SK-N-SH treated with all-trans-retinoic acid at 6 μM for 48 hours (cell line): Measurements from ENCODE around the gene ANKRD29.

ENCODE experiments used
- ATAC-seq: fragments of 200-7000 bp; cut with Tn5 transposase; 3 replicates; pipeline ENCODE4 v1.9.1; 2020; ENCODE audit warnings: mild to moderate bottlenecking, moderate library complexity
- ARNTL ChIP-seq: fragments of 450-650 bp; formaldehyde crosslinking; IDR thresholded peaks from 2 replicates; pipeline ENCODE4 v1.5.0; 2020; ENCODE audit warnings: low read depth, mild to moderate bottlenecking, moderate library complexity, borderline replicate concordance
- BACH2 ChIP-seq: fragments of 250-450 bp; sonication (Bioruptor Pico); IDR thresholded peaks from 2 replicates; pipeline ENCODE4 v1.9.0; 2021; ENCODE audit warnings: mild to moderate bottlenecking, borderline replicate concordance
- CSDC2 ChIP-seq: fragments of 250-450 bp; sonication (Bioruptor Pico); IDR thresholded peaks from 2 replicates; pipeline ENCODE4 v1.5.0; 2020; ENCODE audit warnings: mild to moderate bottlenecking, moderate library complexity
- ESRRG ChIP-seq: fragments of 250-450 bp; sonication (Bioruptor Pico); IDR thresholded peaks from 2 replicates; pipeline ENCODE4 v1.6.1; 2021; ENCODE audit warnings: mild to moderate bottlenecking
- GLIS3 ChIP-seq: fragments of 250-450 bp; sonication (Bioruptor Pico); IDR thresholded peaks from 2 replicates; pipeline ENCODE4 v1.5.0; 2020; ENCODE audit warnings: mild to moderate bottlenecking, moderate library complexity
- ISL1 ChIP-seq: fragments of 250-450 bp; sonication (Bioruptor Pico); IDR thresholded peaks from 2 replicates; pipeline ENCODE4 v2.1.2; 2022; ENCODE audit warnings: mild to moderate bottlenecking, moderate library complexity
- OSR1 ChIP-seq: fragments of 250-450 bp; sonication (Bioruptor Pico); IDR thresholded peaks from 2 replicates; pipeline ENCODE4 v1.8.0; 2022; ENCODE audit warnings: moderate library complexity, mild to moderate bottlenecking, inconsistent platforms
- PATZ1 ChIP-seq: fragments of 250-450 bp; sonication (Bioruptor Pico); IDR thresholded peaks from 2 replicates; pipeline ENCODE4 v1.8.0; 2020; ENCODE audit warnings: mild to moderate bottlenecking, moderate library complexity, borderline replicate concordance
- POU6F1 ChIP-seq: fragments of 250-450 bp; sonication (Bioruptor Pico); IDR thresholded peaks from 2 replicates; pipeline ENCODE4 v1.8.0; 2021; ENCODE audit warnings: low read depth, mild to moderate bottlenecking, moderate library complexity, borderline replicate concordance
- PPARA ChIP-seq: fragments of 250-450 bp; sonication (Bioruptor Pico); IDR thresholded peaks from 2 replicates; pipeline ENCODE4 v1.5.0; 2020; ENCODE audit warnings: mild to moderate bottlenecking, borderline replicate concordance
- SNAI2 ChIP-seq: fragments of 250-450 bp; sonication (Bioruptor Pico); IDR thresholded peaks from 2 replicates; pipeline ENCODE4 v1.5.0; 2020; ENCODE audit warnings: mild to moderate bottlenecking, moderate library complexity
- TCF4 ChIP-seq: fragments of 250-450 bp; sonication (Bioruptor Pico); IDR thresholded peaks from 2 replicates; pipeline ENCODE4 v1.8.0; 2021; ENCODE audit warnings: mild to moderate bottlenecking, moderate library complexity, borderline replicate concordance
- TOX ChIP-seq: fragments of 250-450 bp; sonication (Bioruptor Pico); IDR thresholded peaks from 2 replicates; pipeline ENCODE4 v1.8.0; 2021; ENCODE audit warnings: mild to moderate bottlenecking, moderate library complexity, borderline replicate concordance
- ZC3H10 ChIP-seq: fragments of 250-450 bp; sonication (Bioruptor Pico); IDR thresholded peaks from 2 replicates; pipeline ENCODE4 v1.5.1; 2021; ENCODE audit warnings: mild to moderate bottlenecking, moderate library complexity
- ZFP3 ChIP-seq: fragments of 250-450 bp; sonication (Bioruptor Pico); IDR thresholded peaks from 2 replicates; pipeline ENCODE4 v1.5.0; 2020; ENCODE audit warnings: mild to moderate bottlenecking, moderate library complexity
- ZFP30 ChIP-seq: fragments of 450-650 bp; formaldehyde crosslinking; IDR thresholded peaks from 2 replicates; pipeline ENCODE4 v1.5.0; 2022; ENCODE audit warnings: mild to moderate bottlenecking, moderate library complexity
- ZNF565 ChIP-seq: fragments of 450-650 bp; formaldehyde crosslinking; conservative IDR thresholded peaks from 2 replicates; pipeline ENCODE4 v1.5.0; 2020; ENCODE audit warnings: low read depth, mild to moderate bottlenecking, moderate library complexity
- ZNF70 ChIP-seq: fragments of 450-650 bp; formaldehyde crosslinking; IDR thresholded peaks from 2 replicates; pipeline ENCODE4 v1.5.0; 2020; ENCODE audit warnings: mild to moderate bottlenecking, moderate library complexity
- TF ChIP-seq, protein P1 (sequence below): fragments of 250-450 bp; sonication (Bioruptor Pico); IDR thresholded peaks from 2 replicates; pipeline ENCODE4 v1.5.0; 2020; ENCODE audit warnings: mild to moderate bottlenecking, moderate library complexity
- TF ChIP-seq, protein P2 (sequence below): fragments of 250-450 bp; sonication (Bioruptor Pico); IDR thresholded peaks from 2 replicates; pipeline ENCODE4 v1.5.1; 2020; ENCODE audit warnings: low read depth, mild to moderate bottlenecking, moderate library complexity
- TF ChIP-seq, protein P3 (sequence below): fragments of 250-450 bp; sonication (Bioruptor Pico); IDR thresholded peaks from 2 replicates; pipeline ENCODE4 v1.5.1; 2021; ENCODE audit warnings: mild to moderate bottlenecking, moderate library complexity

ANKRD29 gene

GRCh38 chr18:23599809-23600208 lies 62.9 kb downstream of the ANKRD29 start:
- no peak for ATAC-seq
- TF ChIP-seq ARNTL (CRISPR knock-in tag) = no peak
- no peak for TF ChIP-seq ESRRG
- no peak for TF ChIP-seq POU6F1 (CRISPR knock-in tag)
- TF ChIP-seq TOX = no peak

- no peak for TF ChIP-seq ZNF70 (CRISPR knock-in tag)
- no peak for TF ChIP-seq ZC3H10
- no peak for TF ChIP-seq CSDC2 (CRISPR knock-in tag)
- TF ChIP-seq ZFP30 (CRISPR knock-in tag) = no peak
- no peak for TF ChIP-seq ESRRG
- no peak for TF ChIP-seq SNAI2 (CRISPR knock-in tag)
- no peak for TF ChIP-seq GLIS3 (CRISPR knock-in tag)
- TF ChIP-seq ISL1 (CRISPR knock-in tag) = no peak
- no peak for TF ChIP-seq ZNF565
- no peak for TF ChIP-seq OSR1 (CRISPR knock-in tag)
- TF ChIP-seq, protein P1, sequence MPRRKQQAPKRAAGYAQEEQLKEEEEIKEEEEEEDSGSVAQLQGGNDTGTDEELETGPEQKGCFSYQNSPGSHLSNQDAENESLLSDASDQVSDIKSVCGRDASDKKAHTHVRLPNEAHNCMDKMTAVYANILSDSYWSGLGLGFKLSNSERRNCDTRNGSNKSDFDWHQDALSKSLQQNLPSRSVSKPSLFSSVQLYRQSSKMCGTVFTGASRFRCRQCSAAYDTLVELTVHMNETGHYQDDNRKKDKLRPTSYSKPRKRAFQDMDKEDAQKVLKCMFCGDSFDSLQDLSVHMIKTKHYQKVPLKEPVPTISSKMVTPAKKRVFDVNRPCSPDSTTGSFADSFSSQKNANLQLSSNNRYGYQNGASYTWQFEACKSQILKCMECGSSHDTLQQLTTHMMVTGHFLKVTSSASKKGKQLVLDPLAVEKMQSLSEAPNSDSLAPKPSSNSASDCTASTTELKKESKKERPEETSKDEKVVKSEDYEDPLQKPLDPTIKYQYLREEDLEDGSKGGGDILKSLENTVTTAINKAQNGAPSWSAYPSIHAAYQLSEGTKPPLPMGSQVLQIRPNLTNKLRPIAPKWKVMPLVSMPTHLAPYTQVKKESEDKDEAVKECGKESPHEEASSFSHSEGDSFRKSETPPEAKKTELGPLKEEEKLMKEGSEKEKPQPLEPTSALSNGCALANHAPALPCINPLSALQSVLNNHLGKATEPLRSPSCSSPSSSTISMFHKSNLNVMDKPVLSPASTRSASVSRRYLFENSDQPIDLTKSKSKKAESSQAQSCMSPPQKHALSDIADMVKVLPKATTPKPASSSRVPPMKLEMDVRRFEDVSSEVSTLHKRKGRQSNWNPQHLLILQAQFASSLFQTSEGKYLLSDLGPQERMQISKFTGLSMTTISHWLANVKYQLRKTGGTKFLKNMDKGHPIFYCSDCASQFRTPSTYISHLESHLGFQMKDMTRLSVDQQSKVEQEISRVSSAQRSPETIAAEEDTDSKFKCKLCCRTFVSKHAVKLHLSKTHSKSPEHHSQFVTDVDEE = no peak
- no peak for TF ChIP-seq ARNTL (CRISPR knock-in tag)
- TF ChIP-seq, protein P2, sequence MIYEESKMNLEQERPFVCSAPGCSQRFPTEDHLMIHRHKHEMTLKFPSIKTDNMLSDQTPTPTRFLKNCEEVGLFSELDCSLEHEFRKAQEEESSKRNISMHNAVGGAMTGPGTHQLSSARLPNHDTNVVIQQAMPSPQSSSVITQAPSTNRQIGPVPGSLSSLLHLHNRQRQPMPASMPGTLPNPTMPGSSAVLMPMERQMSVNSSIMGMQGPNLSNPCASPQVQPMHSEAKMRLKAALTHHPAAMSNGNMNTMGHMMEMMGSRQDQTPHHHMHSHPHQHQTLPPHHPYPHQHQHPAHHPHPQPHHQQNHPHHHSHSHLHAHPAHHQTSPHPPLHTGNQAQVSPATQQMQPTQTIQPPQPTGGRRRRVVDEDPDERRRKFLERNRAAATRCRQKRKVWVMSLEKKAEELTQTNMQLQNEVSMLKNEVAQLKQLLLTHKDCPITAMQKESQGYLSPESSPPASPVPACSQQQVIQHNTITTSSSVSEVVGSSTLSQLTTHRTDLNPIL (CRISPR knock-in tag) = no peak
- TF ChIP-seq TOX = no peak
- no peak for TF ChIP-seq ZFP3
- no peak for TF ChIP-seq TCF4 (CRISPR knock-in tag)
- no peak for TF ChIP-seq BACH2 (CRISPR knock-in tag)
- TF ChIP-seq PPARA (CRISPR knock-in tag) = no peak
- ATAC-seq = no peak
Measured at GRCh38 chr18:23596183-23596582, 66.5 kb downstream of the ANKRD29 start.

GRCh38 chr18:23595591-23595990 lies 67.1 kb downstream of the ANKRD29 start:
- TF ChIP-seq PPARA (CRISPR knock-in tag) (no peak), ZFP30 (CRISPR knock-in tag) (no peak), ESRRG (no peak), ZC3H10 (no peak), PATZ1 (CRISPR knock-in tag) (no peak), GLIS3 (CRISPR knock-in tag) (no peak), ARNTL (CRISPR knock-in tag) (no peak), OSR1 (CRISPR knock-in tag) (no peak), ZNF70 (CRISPR knock-in tag) (no peak)
- TF ChIP-seq, protein P3, sequence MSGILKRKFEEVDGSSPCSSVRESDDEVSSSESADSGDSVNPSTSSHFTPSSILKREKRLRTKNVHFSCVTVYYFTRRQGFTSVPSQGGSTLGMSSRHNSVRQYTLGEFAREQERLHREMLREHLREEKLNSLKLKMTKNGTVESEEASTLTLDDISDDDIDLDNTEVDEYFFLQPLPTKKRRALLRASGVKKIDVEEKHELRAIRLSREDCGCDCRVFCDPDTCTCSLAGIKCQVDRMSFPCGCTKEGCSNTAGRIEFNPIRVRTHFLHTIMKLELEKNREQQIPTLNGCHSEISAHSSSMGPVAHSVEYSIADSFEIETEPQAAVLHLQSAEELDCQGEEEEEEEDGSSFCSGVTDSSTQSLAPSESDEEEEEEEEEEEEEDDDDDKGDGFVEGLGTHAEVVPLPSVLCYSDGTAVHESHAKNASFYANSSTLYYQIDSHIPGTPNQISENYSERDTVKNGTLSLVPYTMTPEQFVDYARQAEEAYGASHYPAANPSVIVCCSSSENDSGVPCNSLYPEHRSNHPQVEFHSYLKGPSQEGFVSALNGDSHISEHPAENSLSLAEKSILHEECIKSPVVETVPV (CRISPR knock-in tag) = no peak
- no peak for ATAC-seq
